HL-60 (cell line): Measurements from ENCODE around the gene OR2Y1.

Experiments used
- DNase-seq, 2 experiments: peaks; one replicate each; pipeline ENCODE4 v3.0.0-alpha.2; 2010 to 2020; ENCODE audit warnings: low read depth in 1 of 2, low spot score in 1 of 2
- H3K27ac ChIP-seq: fragments of 250-450 bp; sonication (Bioruptor Pico); replicated peaks from 2 replicates; pipeline ENCODE4 v1.5.1; 2020; ENCODE audit warnings: mild to moderate bottlenecking, moderate library complexity
- H3K27me3 ChIP-seq: fragments of 250-450 bp; sonication (Bioruptor Pico); 2 replicates; pipeline ENCODE4 v1.5.1; 2021; ENCODE audit warnings: mild to moderate bottlenecking, moderate library complexity; ENCODE audit not compliant: insufficient read depth, poor library complexity, severe bottlenecking
- H3K4me3 ChIP-seq: replicated peaks from 2 replicates; pipeline ENCODE4 v1.5.1; 2011; ENCODE audit warnings: mild to moderate bottlenecking, control low read depth, low read length; ENCODE audit not compliant: insufficient read depth
- GABPA ChIP-seq: IDR thresholded peaks from 2 replicates; pipeline ENCODE4 v1.6.1; 2012; ENCODE audit warnings: low read depth
- POLR2AphosphoS5 ChIP-seq: IDR thresholded peaks from 2 replicates; pipeline ENCODE4 v1.6.1; 2012; ENCODE audit warnings: low read depth
- SPI1 ChIP-seq: IDR thresholded peaks from 2 replicates; pipeline ENCODE4 v1.6.1; 2012; ENCODE audit warnings: low read depth, mild to moderate bottlenecking, borderline replicate concordance
- TF ChIP-seq, protein P1 (sequence below): IDR thresholded peaks from 2 replicates; pipeline ENCODE4 v1.6.1; 2012; ENCODE audit warnings: low read depth; ENCODE audit not compliant: insufficient replicate concordance
- TF ChIP-seq, protein P2 (sequence below): IDR thresholded peaks from one replicate; pipeline ENCODE4 v1.5.1; 2011; ENCODE audit warnings: low read length, control low read depth, inconsistent platforms; ENCODE audit not compliant: insufficient read depth

OR2Y1 gene

GRCh38 chr5:180786531-180787398 is 46.9 kb upstream of the OR2Y1 start:
- TF ChIP-seq GABPA (no peak), SPI1 (no peak), POLR2AphosphoS5 (no peak)
- TF ChIP-seq, protein P1, sequence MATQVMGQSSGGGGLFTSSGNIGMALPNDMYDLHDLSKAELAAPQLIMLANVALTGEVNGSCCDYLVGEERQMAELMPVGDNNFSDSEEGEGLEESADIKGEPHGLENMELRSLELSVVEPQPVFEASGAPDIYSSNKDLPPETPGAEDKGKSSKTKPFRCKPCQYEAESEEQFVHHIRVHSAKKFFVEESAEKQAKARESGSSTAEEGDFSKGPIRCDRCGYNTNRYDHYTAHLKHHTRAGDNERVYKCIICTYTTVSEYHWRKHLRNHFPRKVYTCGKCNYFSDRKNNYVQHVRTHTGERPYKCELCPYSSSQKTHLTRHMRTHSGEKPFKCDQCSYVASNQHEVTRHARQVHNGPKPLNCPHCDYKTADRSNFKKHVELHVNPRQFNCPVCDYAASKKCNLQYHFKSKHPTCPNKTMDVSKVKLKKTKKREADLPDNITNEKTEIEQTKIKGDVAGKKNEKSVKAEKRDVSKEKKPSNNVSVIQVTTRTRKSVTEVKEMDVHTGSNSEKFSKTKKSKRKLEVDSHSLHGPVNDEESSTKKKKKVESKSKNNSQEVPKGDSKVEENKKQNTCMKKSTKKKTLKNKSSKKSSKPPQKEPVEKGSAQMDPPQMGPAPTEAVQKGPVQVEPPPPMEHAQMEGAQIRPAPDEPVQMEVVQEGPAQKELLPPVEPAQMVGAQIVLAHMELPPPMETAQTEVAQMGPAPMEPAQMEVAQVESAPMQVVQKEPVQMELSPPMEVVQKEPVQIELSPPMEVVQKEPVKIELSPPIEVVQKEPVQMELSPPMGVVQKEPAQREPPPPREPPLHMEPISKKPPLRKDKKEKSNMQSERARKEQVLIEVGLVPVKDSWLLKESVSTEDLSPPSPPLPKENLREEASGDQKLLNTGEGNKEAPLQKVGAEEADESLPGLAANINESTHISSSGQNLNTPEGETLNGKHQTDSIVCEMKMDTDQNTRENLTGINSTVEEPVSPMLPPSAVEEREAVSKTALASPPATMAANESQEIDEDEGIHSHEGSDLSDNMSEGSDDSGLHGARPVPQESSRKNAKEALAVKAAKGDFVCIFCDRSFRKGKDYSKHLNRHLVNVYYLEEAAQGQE = no peak
- TF ChIP-seq, protein P2, sequence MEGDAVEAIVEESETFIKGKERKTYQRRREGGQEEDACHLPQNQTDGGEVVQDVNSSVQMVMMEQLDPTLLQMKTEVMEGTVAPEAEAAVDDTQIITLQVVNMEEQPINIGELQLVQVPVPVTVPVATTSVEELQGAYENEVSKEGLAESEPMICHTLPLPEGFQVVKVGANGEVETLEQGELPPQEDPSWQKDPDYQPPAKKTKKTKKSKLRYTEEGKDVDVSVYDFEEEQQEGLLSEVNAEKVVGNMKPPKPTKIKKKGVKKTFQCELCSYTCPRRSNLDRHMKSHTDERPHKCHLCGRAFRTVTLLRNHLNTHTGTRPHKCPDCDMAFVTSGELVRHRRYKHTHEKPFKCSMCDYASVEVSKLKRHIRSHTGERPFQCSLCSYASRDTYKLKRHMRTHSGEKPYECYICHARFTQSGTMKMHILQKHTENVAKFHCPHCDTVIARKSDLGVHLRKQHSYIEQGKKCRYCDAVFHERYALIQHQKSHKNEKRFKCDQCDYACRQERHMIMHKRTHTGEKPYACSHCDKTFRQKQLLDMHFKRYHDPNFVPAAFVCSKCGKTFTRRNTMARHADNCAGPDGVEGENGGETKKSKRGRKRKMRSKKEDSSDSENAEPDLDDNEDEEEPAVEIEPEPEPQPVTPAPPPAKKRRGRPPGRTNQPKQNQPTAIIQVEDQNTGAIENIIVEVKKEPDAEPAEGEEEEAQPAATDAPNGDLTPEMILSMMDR = no peak
- Histone ChIP-seq H3K27me3 (no peaks in the 10 kb centered on the region), H3K4me3 (no peak overlapping the region), H3K27ac (no peak overlapping the region)
- DNase-seq = no peak

- no peak for TF ChIP-seq GABPA
- TF ChIP-seq, protein P2 = no peak
- no peak for TF ChIP-seq SPI1
- TF ChIP-seq, protein P1 = no peak
- TF ChIP-seq POLR2AphosphoS5 = no peak
- peak in 1 of 2 experiments; percentile 29 for DNase-seq
- Histone ChIP-seq H3K27ac (no peak overlapping the region), H3K27me3 (no peaks in the 10 kb centered on the region), H3K4me3 (no peak overlapping the region)
Measured at GRCh38 chr5:180785794-180786221, 46.0 kb upstream of the OR2Y1 start.

DNA sequence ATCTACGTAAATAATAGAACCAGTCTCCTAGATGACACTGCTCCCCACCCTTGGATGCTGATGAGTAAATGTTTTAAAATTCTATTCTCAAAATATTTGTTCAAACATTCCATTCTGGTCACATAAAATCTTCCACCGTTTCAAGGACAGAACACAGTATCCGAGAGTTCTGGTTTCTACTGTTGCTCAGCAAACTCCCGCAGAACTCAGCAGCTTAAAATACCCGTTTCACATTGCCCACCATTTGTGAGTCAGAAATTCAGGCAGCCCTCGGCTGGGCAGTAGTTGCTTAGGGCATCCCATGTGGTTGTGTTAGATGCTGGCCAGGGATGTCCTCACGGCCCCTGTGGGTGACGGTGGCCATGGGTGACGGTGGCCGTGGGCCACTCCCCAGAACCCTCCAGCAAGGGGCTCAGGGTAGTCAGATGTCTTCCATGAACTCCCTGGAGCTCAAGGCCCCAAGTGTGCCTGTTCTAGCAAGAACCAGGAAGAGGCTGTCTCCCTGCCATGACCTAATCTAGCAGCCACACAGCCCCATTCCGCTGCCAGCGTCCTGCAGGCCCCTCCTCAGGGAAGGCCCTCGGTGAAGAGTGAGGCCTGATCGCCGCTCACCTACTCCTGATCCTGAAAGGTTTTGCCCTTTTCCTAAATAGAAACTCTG is 45.4 kb upstream of the OR2Y1 start:
- H3K4me3 ChIP-seq = no peak overlapping the region
- TF ChIP-seq SPI1 = no peak
- no peaks in the 10 kb centered on the region for H3K27me3 ChIP-seq
- DNase-seq = no peak
- H3K27ac ChIP-seq = no peak overlapping the region

- H3K27ac ChIP-seq = no peak overlapping the region
- TF ChIP-seq, protein P2 = peak; percentile 59
- TF ChIP-seq POLR2AphosphoS5 (no peak), SPI1 (no peak)
- H3K4me3 ChIP-seq = no peak overlapping the region
- no peaks in the 10 kb centered on the region for H3K27me3 ChIP-seq
- DNase-seq = peak in 1 of 2 experiments; percentile 73
Measured at GRCh38 chr5:180784497-180785097, 44.7 kb upstream of the OR2Y1 start.
